Astrocyte (in vitro differentiated cells and primary cell): ENCODE measurements around the gene ENO2. TPM values are rescaled to one million over a fixed set of nuclear protein-coding genes. Genes with fewer than 3 reads are reported as not detected.

Experiments used
- DNase-seq: peaks from one replicate; pipeline ENCODE4 v3.0.0-alpha.2; 2010; ENCODE audit warnings: low read depth
- FAIRE-seq: peaks from 2 replicates; lab custom pipeline; 2011; peaks lifted over from hg19 to GRCh38; lab: Jason Lieb, UNC
- H2AFZ ChIP-seq: 2 replicates; pipeline ENCODE4 v1.6.0; 2012; ENCODE audit warnings: low read depth, low read length, inconsistent platforms
- H3K27ac ChIP-seq: 2 replicates; pipeline ENCODE4 v1.5.1; 2011; ENCODE audit warnings: low read depth, low read length, inconsistent platforms
- H3K27me3 ChIP-seq: 2 replicates; pipeline ENCODE4 v1.6.0; 2011; ENCODE audit warnings: low read length, inconsistent platforms; ENCODE audit not compliant: insufficient read depth
- H3K36me3 ChIP-seq: 2 replicates; pipeline ENCODE4 v1.5.1; 2011; ENCODE audit warnings: low read length, inconsistent platforms; ENCODE audit not compliant: insufficient read depth
- H3K4me1 ChIP-seq: 2 replicates; pipeline ENCODE4 v1.5.1; 2011; ENCODE audit warnings: low read length, inconsistent platforms; ENCODE audit not compliant: insufficient read depth
- H3K4me2 ChIP-seq: 2 replicates; pipeline ENCODE4 v1.6.0; 2012; ENCODE audit warnings: low read length, inconsistent platforms
- H3K4me3 ChIP-seq: 2 replicates; pipeline ENCODE4 v1.5.1; 2011; ENCODE audit warnings: low read depth, mild to moderate bottlenecking, low read length, inconsistent platforms; ENCODE audit not compliant: insufficient read depth
- H3K79me2 ChIP-seq: 2 replicates; pipeline ENCODE4 v1.6.0; 2012; ENCODE audit warnings: mild to moderate bottlenecking, low read length, inconsistent platforms; ENCODE audit not compliant: insufficient read depth
- H3K9ac ChIP-seq: 2 replicates; pipeline ENCODE4 v1.6.0; 2012; ENCODE audit warnings: mild to moderate bottlenecking, low read length, inconsistent platforms
- H3K9me3 ChIP-seq: 2 replicates; pipeline ENCODE4 v1.5.1; 2012; ENCODE audit warnings: low read depth, mild to moderate bottlenecking, low read length, inconsistent platforms; ENCODE audit not compliant: insufficient read depth
- H4K20me1 ChIP-seq: 2 replicates; pipeline ENCODE4 v1.6.0; 2012; ENCODE audit warnings: low read length, inconsistent platforms; ENCODE audit not compliant: insufficient read depth
- H3K27ac Mint-ChIP-seq: one replicate; pipeline ENCODE4 v1.8.0; 2021; ENCODE audit warnings: mild to moderate bottlenecking, mixed read lengths; ENCODE audit not compliant: unreplicated experiment
- H3K27me3 Mint-ChIP-seq: one replicate; pipeline ENCODE4 v1.8.0; 2021; ENCODE audit warnings: low read depth, mixed read lengths; ENCODE audit not compliant: unreplicated experiment
- H3K36me3 Mint-ChIP-seq: one replicate; pipeline ENCODE4 v1.8.0; 2021; ENCODE audit warnings: low read depth, mixed read lengths; ENCODE audit not compliant: unreplicated experiment
- H3K4me1 Mint-ChIP-seq: one replicate; pipeline ENCODE4 v1.8.0; 2021; ENCODE audit warnings: low read depth, mixed read lengths; ENCODE audit not compliant: unreplicated experiment
- H3K4me3 Mint-ChIP-seq: one replicate; pipeline ENCODE4 v1.8.0; 2021; ENCODE audit warnings: mild to moderate bottlenecking, moderate library complexity, mixed read lengths; ENCODE audit not compliant: unreplicated experiment
- H3K9me3 Mint-ChIP-seq: one replicate; pipeline ENCODE4 v1.8.0; 2021; ENCODE audit warnings: mild to moderate bottlenecking, mixed read lengths; ENCODE audit not compliant: unreplicated experiment
- EZH2 ChIP-seq: IDR thresholded peaks from 2 replicates; pipeline ENCODE4 v1.6.1; 2012; ENCODE audit warnings: mild to moderate bottlenecking, low read length, inconsistent platforms; ENCODE audit not compliant: insufficient read depth
- total RNA-seq: library from RNA; stranded (reverse); gene quantifications from 2 replicates; pipeline ENCODE4 v1.2.1, GENCODE V29; 2021
- TF ChIP-seq, protein P1 (sequence below): IDR thresholded peaks from 2 replicates; pipeline ENCODE4 v1.5.1; 2011; ENCODE audit warnings: low read depth, mild to moderate bottlenecking, inconsistent platforms, low read length, moderate library complexity; ENCODE audit not compliant: insufficient read depth

Gene ENO2
- total RNA-seq, 1 donor from 2014 or later, result 46.4 TPM

DNA sequence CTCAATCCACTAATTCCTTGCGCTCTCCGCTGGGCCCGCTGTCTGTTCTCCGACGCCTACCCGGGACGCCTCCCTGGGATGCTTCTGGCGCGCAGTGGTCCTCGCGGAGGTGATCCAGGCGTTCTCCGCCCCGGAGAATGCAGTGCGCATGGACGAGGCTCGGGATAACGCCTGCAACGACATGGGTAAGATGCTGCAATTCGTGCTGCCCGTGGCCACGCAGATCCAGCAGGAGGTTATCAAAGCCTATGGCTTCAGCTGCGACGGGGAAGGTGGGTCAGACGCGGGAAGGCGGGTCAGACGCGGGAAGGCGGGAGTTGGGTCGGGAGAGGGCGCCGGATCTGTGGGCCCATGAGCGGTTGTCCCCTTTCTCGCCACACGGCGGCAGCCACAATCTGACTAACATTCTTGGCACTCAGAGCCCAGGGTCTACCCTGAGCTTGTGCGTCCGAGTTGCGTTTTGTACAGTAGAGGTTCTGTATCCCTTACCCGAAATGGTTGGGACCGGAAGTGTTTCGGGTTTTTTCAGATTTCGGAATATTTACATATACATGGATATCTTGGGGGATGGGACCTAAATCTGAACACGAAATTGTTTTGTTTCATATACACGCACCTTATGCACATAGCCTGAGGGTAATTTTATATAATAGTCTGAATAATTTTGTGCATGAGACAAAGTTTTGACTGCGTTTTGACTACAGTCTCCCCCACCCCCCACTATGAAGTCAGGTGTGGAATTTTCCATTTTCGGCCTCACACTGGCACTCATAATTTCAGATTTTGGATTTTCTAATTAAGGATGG lies 30.2 kb downstream of the ENO2 start:
- H3K4me2 ChIP-seq, result peak overlapping the region; percentile 94
- peak overlapping the region; percentile 69 for H3K4me3 ChIP-seq
- Mint-ChIP-seq H3K4me3 (peak overlapping the region; percentile 82), H3K36me3 (no peaks in the 10 kb centered on the region), H3K9me3 (peaks cover 3% of the 10 kb centered on the region), H3K27me3 (no peaks in the 10 kb centered on the region), H3K4me1 (peaks cover 22% of the 10 kb centered on the region), H3K27ac (peak overlapping the region; percentile 91)
- H3K9me3 ChIP-seq, result no peaks in the 10 kb centered on the region
- peaks cover 8% of the 10 kb centered on the region for H3K79me2 ChIP-seq
- H3K36me3 ChIP-seq, result peaks cover 7% of the 10 kb centered on the region
- no peak for TF ChIP-seq EZH2
- TF ChIP-seq, protein P1, sequence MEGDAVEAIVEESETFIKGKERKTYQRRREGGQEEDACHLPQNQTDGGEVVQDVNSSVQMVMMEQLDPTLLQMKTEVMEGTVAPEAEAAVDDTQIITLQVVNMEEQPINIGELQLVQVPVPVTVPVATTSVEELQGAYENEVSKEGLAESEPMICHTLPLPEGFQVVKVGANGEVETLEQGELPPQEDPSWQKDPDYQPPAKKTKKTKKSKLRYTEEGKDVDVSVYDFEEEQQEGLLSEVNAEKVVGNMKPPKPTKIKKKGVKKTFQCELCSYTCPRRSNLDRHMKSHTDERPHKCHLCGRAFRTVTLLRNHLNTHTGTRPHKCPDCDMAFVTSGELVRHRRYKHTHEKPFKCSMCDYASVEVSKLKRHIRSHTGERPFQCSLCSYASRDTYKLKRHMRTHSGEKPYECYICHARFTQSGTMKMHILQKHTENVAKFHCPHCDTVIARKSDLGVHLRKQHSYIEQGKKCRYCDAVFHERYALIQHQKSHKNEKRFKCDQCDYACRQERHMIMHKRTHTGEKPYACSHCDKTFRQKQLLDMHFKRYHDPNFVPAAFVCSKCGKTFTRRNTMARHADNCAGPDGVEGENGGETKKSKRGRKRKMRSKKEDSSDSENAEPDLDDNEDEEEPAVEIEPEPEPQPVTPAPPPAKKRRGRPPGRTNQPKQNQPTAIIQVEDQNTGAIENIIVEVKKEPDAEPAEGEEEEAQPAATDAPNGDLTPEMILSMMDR, result peak; percentile 69
- FAIRE-seq (no peak), DNase-seq (peak; percentile 87)
- H4K20me1 ChIP-seq, result peaks cover 27% of the 10 kb centered on the region
- H3K9ac ChIP-seq, result peak overlapping the region; percentile 87
- H3K27me3 ChIP-seq, result no peaks in the 10 kb centered on the region
- peaks cover 26% of the 10 kb centered on the region for H3K4me1 ChIP-seq
- H3K27ac ChIP-seq, result peak overlapping the region; percentile 86
- peak overlapping the region; percentile 49 for H2AFZ ChIP-seq

DNA sequence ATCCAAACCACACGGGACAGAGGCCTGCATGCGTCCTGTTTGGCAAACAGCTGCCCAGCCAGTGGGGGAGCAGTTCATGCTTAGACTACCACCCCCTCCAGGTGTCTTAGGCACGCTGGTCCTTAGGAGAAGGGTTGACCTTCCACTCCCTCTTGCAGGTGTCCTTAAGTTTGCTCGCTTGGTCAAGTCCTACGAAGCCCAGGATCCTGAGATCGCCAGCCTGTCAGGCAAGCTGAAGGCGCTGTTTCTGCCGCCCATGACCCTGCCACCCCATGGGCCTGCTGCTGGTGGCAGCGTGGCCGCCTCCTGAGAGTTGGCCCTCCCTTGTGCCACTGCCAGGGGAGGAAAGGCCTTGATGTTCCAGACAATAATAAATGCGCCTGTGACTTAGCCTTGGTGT lies 31.2 kb downstream of the ENO2 start:
- Mint-ChIP-seq H3K27me3 (no peaks in the 10 kb centered on the region), H3K4me3 (peak overlapping the region; percentile 82), H3K4me1 (peaks cover 22% of the 10 kb centered on the region), H3K36me3 (no peaks in the 10 kb centered on the region), H3K9me3 (peaks cover 1% of the 10 kb centered on the region), H3K27ac (no peak overlapping the region)
- H4K20me1 ChIP-seq, result peaks cover 25% of the 10 kb centered on the region
- H3K4me1 ChIP-seq, result peaks cover 26% of the 10 kb centered on the region
- TF ChIP-seq, protein P1, result no peak
- TF ChIP-seq EZH2, result no peak
- H3K4me2 ChIP-seq, result peak overlapping the region; percentile 94
- H3K27me3 ChIP-seq, result no peaks in the 10 kb centered on the region
- H3K4me3 ChIP-seq, result no peak overlapping the region
- DNase-seq, result no peak
- no peak overlapping the region for H3K27ac ChIP-seq
- FAIRE-seq, result no peak
- no peak overlapping the region for H2AFZ ChIP-seq
- peaks cover 8% of the 10 kb centered on the region for H3K79me2 ChIP-seq
- peak overlapping the region; percentile 87 for H3K9ac ChIP-seq
- H3K9me3 ChIP-seq, result no peaks in the 10 kb centered on the region
- peaks cover 6% of the 10 kb centered on the region for H3K36me3 ChIP-seq
